Stimulated activated naive CD8-positive, alpha-beta T cell treated with anti-CD3 and anti-CD28 coated beads, Interleukin-15, Interleukin-2, amounts not matched to agents 100 ng/mL and 50 ng/mL, for 24 hours (primary cell): ENCODE measurements around the gene POLR3G.

Experiments
- H3K27ac Mint-ChIP-seq: one replicate; pipeline ENCODE4 v1.8.0; 2021; ENCODE audit warnings: mild to moderate bottlenecking, mixed read lengths
- H3K27me3 Mint-ChIP-seq: one replicate; pipeline ENCODE4 v1.8.0; 2021; ENCODE audit warnings: mixed read lengths
- H3K36me3 Mint-ChIP-seq: one replicate; pipeline ENCODE4 v1.8.0; 2021; ENCODE audit warnings: low read depth, mixed read lengths
- H3K4me1 Mint-ChIP-seq: one replicate; pipeline ENCODE4 v1.8.0; 2021; ENCODE audit warnings: low read depth, mixed read lengths
- H3K4me3 Mint-ChIP-seq: one replicate; pipeline ENCODE4 v1.8.0; 2021; ENCODE audit warnings: mild to moderate bottlenecking, mixed read lengths
- H3K9me3 Mint-ChIP-seq: one replicate; pipeline ENCODE4 v1.8.0; 2021; ENCODE audit warnings: mixed read lengths

Gene POLR3G, protein sequence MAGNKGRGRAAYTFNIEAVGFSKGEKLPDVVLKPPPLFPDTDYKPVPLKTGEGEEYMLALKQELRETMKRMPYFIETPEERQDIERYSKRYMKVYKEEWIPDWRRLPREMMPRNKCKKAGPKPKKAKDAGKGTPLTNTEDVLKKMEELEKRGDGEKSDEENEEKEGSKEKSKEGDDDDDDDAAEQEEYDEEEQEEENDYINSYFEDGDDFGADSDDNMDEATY

DNA sequence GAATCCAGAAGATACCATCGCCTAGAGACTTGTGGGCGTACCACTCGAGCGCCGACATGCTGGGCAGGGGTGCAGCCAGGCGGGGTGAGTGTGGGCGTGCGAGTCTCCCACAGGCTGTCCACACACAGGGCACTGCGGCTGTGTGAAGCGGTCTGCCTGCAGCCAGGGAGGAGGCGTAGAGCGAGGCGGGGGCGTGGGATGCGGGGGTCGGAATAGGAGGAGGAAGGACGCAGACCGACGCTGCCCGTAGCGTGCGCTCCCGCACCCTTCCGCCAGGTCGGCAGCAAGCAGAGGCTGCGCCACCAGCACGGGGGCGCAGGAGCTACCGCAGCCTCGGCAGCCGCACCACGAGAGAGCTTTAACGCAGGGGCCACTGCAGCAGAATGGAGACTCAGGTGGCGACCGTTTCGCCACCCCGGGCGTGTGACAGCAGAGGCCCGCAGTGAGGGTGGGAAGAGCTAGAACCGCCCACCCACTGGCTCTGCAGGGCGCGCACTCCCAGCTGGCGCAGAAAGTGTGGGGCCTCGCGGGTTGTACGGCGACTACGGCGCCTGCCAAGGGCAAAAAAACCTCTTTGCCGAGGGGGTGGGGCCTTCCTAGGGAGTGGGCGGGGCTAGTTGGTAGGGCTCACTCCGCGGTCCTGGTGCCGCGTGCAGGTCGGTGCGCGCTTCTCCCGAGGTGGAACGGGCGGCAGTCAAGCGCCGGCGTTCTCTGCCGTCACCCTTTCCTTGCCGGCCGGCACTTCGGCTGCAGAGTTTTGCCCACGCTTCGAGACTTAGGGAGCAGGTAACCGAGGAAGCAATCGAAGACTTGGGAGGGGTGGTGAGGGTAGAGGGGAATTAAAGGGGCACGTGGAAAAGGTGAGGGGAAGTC lies at the start of gene POLR3G, which contains the start of gene MBLAC2:
Gene POLR3G, plus strand, starts transcription at position 630 of the 873 bp plus-strand sequence. CDS start 10,704 bp downstream, outside the sequence.
Gene MBLAC2, minus strand, starts transcription at position 537 of the 873 bp plus-strand sequence. Its CDS starts 479 bp downstream, at position 58.
- Mint-ChIP-seq H3K9me3 (no peaks in the 10 kb centered on the region), H3K4me3 (peak within 1 kb of the TSS; percentile 94), H3K27ac (peak within 1 kb of the TSS; percentile 94), H3K27me3 (no peaks in the 10 kb centered on the region), H3K4me1 (peaks cover 45% of the 10 kb centered on the region), H3K36me3 (peaks cover 37% of the 10 kb centered on the region)

DNA sequence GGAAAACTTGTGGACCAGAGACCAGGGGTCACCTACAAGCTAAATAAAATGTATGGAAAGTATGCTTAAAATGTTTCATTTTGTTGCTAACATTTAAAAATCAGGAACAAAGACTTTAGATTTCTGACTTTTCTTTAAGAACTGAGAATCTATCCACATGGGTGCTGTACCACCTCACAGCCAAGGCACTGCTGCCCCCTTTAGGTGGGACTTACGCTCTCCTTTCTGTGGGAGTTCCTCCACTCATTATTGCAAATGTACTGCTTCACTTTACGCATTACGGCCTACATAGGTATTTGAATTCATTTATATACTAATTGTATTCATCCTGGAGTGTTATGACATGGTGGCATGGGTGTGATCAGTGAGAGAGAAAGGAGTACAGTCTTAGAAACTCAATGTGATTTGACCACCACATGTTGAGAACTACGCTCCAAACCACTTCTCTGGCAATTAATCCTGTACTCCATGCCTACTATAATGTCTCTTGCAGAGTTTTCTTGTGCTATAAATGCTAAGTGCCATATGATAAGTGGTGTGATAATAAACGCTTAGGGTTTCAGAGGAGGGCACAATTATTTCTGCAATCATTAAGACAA lies 40.4 kb upstream of the POLR3G start:
- H3K4me1 Mint-ChIP-seq, result no peaks in the 10 kb centered on the region
- H3K36me3 Mint-ChIP-seq, result no peaks in the 10 kb centered on the region
- H3K27ac Mint-ChIP-seq, result no peak overlapping the region
- no peak overlapping the region for H3K4me3 Mint-ChIP-seq
- H3K27me3 Mint-ChIP-seq, result peaks cover 8% of the 10 kb centered on the region
- H3K9me3 Mint-ChIP-seq, result no peaks in the 10 kb centered on the region

DNA sequence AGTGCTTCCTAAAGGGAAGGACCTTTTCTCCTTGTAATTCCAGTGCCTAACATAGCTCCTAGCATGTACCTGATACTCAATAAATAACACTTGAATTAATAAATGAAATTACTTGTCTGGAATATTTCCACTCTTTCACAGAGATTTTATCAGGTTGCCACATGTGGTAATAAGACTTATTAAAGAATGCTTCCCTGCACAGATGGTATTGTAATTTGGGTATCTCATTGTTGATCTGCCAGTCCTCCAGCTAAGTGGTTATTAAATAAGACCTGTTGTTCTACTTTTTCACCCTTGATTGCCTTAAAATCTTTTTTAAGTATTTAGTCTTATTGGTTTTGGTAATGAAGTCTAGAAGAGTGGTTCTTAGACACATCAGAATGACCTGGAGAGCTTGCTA lies 37.0 kb upstream of the POLR3G start:
- Mint-ChIP-seq H3K4me3 (no peak overlapping the region), H3K27ac (no peak overlapping the region), H3K36me3 (no peaks in the 10 kb centered on the region), H3K9me3 (no peaks in the 10 kb centered on the region), H3K4me1 (peaks cover 10% of the 10 kb centered on the region), H3K27me3 (peaks cover 4% of the 10 kb centered on the region)

DNA sequence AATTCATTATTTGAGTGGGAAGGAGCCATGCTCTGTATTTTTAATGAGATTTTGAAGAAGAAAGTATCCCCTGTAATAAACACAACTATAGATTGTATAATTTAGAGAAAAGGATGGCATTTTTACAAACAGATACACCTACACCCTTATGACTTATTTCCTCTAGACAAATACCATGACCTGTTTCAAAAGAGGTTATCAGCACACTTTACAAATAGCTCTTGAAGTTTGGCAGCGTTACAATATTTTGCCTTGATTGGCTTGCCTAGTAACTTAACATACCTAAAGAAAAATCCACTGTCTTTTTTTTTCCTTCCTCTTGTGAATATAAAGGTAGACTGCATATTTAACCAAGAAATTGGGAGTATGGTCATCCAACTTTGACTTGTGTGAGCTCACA lies 36.6 kb upstream of the POLR3G start:
- Mint-ChIP-seq H3K4me1 (peaks cover 10% of the 10 kb centered on the region), H3K4me3 (no peak overlapping the region), H3K27ac (no peak overlapping the region), H3K27me3 (peaks cover 4% of the 10 kb centered on the region), H3K9me3 (no peaks in the 10 kb centered on the region), H3K36me3 (no peaks in the 10 kb centered on the region)

DNA sequence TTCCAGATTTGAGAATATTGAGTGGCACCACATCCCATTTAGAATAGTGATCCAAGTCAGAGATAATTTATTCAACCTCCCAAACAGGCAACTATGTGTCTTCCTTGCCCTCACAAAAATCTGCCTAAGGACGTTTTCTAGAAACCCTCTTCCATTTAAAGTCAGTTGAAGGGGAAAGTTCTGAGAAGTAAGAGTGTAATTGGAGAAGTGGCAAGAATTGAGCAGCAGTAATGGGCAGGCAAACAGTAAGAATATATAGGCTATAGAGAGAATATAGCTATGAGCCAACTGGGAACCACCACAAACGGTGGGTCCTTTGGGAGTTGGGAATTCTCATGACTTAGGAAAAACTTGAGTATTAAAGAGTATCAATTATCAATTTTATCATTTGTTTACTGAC lies 34.0 kb upstream of the POLR3G start:
- H3K4me1 Mint-ChIP-seq, result peaks cover 10% of the 10 kb centered on the region
- peak overlapping the region; percentile 71 for H3K27ac Mint-ChIP-seq
- no peaks in the 10 kb centered on the region for H3K36me3 Mint-ChIP-seq
- peaks cover 4% of the 10 kb centered on the region for H3K27me3 Mint-ChIP-seq
- H3K4me3 Mint-ChIP-seq, result peak overlapping the region; percentile 80
- no peaks in the 10 kb centered on the region for H3K9me3 Mint-ChIP-seq

DNA sequence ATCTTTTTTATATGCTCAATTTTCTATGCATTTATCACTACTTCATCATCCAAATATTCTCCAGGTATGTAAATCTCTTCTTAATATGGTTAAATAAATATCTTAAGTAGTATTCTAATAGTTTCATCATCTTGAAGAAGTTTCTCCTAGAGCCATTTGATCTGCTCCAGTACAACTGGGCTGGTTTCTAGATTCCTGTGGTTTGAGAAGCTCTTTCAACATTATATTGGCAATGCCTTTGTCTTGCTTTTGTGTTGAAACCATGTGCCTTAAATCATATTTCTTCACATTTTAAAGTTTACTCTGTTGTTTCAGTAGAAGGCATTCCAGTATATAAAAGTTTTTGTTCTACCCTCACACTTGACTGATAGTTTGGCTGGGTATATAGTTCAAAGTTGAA lies 27.7 kb upstream of the POLR3G start:
- H3K27me3 Mint-ChIP-seq, result peaks cover 4% of the 10 kb centered on the region
- H3K36me3 Mint-ChIP-seq, result no peaks in the 10 kb centered on the region
- H3K4me1 Mint-ChIP-seq, result no peaks in the 10 kb centered on the region
- no peak overlapping the region for H3K27ac Mint-ChIP-seq
- H3K9me3 Mint-ChIP-seq, result no peaks in the 10 kb centered on the region
- no peak overlapping the region for H3K4me3 Mint-ChIP-seq

DNA sequence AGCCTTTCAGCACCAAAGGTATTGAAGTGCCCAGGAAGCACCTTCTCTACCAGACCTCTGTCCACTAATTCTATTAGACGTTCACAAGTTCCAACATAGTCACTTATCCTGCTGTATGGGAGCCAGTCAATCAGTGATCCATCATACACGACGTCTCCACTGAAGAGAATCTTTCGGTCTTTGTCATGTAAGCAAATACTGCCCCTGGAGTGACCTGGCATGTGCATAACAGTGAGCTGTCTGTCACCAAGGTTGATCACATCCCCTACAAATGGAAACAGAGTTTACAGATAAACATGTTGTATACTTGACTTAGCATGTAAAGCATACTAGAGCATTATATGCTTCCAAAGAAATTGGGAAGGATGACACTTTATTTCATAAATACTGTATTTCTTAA lies 13.4 kb upstream of the POLR3G start:
- H3K36me3 Mint-ChIP-seq, result peaks cover 1% of the 10 kb centered on the region
- H3K4me1 Mint-ChIP-seq, result no peaks in the 10 kb centered on the region
- H3K27me3 Mint-ChIP-seq, result no peaks in the 10 kb centered on the region
- no peak overlapping the region for H3K4me3 Mint-ChIP-seq
- H3K9me3 Mint-ChIP-seq, result no peaks in the 10 kb centered on the region
- H3K27ac Mint-ChIP-seq, result no peak overlapping the region

DNA sequence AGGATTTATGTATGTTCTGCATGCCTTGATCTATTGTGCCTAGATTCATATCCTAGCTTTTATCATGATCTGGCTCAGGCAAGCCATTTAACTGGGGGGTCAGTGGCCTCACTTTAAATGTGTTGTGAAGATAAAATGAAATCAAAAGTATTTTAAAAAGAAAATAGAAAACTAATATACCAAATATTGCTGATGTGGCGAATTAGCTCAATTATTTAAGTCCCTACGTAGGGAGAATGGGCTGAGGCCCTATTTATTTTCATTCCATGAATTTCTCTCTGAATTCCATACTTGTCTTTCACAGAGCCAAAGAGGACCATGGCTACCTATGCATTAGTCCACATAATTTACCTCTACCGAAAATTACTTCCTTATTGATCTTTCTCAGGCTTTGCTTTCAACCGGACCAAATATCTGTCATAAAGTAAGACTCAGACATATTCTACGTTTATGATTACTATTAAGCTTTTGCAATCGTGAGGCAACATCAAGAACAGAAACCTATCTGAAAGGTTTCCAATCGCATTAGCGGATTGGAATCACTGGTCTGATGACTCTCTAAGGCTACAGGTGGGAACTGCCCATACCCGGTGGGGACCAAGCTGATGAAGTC lies 1.8 kb upstream of the POLR3G start:
- Mint-ChIP-seq H3K27me3 (no peaks in the 10 kb centered on the region), H3K9me3 (peaks cover 9% of the 10 kb centered on the region), H3K36me3 (peaks cover 49% of the 10 kb centered on the region), H3K4me1 (peaks cover 45% of the 10 kb centered on the region), H3K27ac (peak overlapping the region; percentile 94), H3K4me3 (peak overlapping the region; percentile 94)

DNA sequence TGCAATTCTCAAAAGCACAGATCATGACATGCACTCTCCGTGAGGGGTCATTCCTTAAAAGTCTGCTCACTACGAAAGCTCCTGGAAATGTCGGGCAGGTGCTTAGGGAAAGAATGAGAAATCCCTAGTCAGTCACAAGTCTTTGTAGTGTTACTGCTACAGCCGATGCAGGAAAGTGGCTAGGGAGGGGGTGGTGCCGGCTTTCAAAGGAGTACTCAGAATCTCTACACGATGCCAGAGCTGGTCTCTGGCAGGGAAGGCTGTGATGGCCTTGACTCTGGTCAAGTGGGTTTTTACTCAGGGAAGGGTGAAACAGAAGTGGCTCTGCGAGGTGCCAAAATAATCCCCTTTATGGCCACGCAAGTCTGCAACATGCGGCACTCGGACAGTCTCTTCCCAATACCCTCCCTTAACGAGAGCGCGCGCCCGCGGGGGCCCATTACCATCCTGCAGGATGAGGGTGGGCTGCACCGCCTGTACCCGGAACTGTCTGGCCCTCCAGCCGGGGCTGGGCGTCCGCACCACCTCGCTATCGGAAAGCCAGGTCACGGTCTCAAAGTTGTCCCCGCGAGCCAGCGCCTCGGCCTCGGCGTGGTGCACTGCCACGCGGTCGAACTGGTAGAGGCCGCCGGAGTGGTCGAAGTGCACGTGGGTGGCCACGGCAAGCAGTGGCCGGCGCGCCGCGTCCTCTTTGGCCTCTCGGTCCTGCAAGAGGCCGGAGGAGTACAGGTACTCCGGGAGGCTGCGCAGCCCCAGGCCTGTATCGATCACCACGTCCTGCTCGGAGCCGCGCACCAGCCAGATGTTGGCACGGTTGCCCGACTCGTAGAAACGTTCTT lies 1.0 kb upstream of the POLR3G start:
- Mint-ChIP-seq H3K4me1 (peaks cover 45% of the 10 kb centered on the region), H3K4me3 (peak overlapping the region; percentile 94), H3K9me3 (peaks cover 3% of the 10 kb centered on the region), H3K36me3 (peaks cover 45% of the 10 kb centered on the region), H3K27ac (peak overlapping the region; percentile 94), H3K27me3 (no peaks in the 10 kb centered on the region)

DNA sequence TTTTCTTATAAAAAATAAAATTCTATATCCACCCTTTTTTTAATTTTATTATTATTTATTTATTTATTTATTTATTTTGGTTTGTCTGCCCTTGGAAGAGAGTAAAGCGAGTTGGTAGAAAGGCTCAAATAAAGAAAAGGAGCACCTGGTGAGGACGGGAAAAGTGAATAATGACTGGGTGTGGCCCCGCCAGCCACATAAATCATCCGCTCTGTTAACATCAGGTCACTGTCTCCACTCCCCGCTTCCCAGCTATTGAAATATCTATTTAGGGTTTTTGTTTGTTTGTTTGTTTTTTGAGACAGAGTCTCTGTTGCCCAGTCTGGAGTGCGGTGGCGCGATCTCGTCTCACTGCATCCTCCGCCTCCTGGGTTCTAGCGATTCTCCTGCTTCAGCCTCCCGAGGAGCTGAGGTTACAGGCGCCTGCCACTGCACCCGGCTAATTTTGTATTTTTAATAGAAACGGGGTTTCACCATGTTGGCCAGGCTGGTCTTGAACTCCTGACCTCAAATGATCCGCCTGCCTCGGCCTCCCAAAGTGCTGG lies 844 bp downstream of the POLR3G start:
- Mint-ChIP-seq H3K4me3 (peak overlapping the region; percentile 94), H3K9me3 (no peaks in the 10 kb centered on the region), H3K4me1 (peaks cover 45% of the 10 kb centered on the region), H3K27me3 (no peaks in the 10 kb centered on the region), H3K36me3 (peaks cover 26% of the 10 kb centered on the region), H3K27ac (peak overlapping the region; percentile 28)

DNA sequence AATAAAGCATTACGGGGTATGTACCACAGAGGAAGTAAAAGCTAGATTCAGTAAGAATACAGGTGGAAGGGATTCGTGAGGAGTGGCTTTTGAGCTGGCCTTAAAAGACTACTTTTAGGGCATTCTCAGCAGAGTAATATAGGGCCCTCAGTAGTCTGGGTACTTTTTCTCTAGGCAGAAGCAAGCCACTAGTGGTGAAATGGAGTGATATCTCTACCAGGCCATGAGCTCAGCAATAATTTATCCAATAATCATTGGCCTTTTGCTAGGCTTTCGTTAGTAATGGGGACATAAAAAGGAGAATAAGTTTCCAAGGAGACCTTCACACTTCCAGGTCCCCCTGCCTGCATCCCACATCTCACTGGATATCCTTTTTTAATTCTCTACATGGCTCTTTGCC lies 1.7 kb downstream of the POLR3G start:
- no peaks in the 10 kb centered on the region for H3K27me3 Mint-ChIP-seq
- H3K27ac Mint-ChIP-seq, result no peak overlapping the region
- no peaks in the 10 kb centered on the region for H3K9me3 Mint-ChIP-seq
- peaks cover 39% of the 10 kb centered on the region for H3K4me1 Mint-ChIP-seq
- H3K36me3 Mint-ChIP-seq, result peaks cover 21% of the 10 kb centered on the region
- peak overlapping the region; percentile 94 for H3K4me3 Mint-ChIP-seq

DNA sequence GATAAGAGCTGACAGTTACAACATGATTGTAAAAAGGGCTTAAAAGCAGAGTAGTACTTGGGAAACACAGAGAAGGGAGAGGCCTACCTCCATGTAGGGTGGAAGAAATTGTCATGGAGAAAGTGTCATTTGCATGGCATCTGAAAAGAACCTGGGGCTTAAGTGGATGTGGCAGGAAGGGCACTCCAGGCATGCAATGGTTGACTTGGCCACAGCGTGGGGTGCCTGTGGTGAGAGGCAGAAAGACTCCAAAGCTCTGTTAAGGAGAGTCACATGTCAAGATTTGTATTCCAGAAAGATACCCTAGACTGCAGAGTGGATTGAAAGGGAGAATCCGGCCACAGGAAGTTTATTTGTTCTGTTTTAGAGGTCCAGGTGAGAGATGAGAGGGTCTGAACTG lies 2.4 kb downstream of the POLR3G start:
- Mint-ChIP-seq H3K27me3 (no peaks in the 10 kb centered on the region), H3K4me3 (no peak overlapping the region), H3K27ac (no peak overlapping the region), H3K36me3 (peaks cover 19% of the 10 kb centered on the region), H3K9me3 (no peaks in the 10 kb centered on the region), H3K4me1 (peaks cover 37% of the 10 kb centered on the region)

DNA sequence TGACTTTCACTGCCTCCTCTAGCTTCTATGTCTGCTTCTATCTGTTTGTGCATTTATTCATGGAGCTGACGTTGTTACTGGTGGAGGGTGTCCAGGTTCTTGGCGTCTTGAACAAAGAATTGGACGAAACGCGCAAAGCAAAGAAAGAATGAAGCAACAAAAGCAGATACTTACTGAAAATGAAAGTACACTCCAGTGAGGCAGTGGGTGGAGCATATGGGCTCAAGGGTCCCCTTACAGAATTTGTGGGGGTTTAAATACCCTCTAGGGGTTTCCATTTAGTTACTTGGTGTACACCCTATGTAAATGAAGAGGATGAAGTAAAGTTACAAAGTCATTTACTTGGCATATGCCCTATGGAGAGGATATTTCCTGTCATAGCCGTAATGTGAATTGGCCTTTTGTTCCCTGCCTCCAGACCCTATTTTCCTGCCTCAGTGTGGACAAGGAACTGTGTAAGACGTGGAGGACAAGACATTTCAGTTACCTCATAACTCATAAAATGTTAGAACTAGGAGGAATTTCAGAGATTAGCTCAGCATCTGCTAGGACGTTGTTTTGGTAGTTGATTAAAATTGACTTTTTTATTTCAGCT lies 3.1 kb downstream of the POLR3G start:
- no peak overlapping the region for H3K27ac Mint-ChIP-seq
- peaks cover 19% of the 10 kb centered on the region for H3K36me3 Mint-ChIP-seq
- H3K4me1 Mint-ChIP-seq, result peaks cover 33% of the 10 kb centered on the region
- H3K27me3 Mint-ChIP-seq, result no peaks in the 10 kb centered on the region
- no peaks in the 10 kb centered on the region for H3K9me3 Mint-ChIP-seq
- no peak overlapping the region for H3K4me3 Mint-ChIP-seq
